GM13976 (cell line): Measurements from ENCODE around the gene KIRREL3.

Experiments
- DNase-seq: peaks from one replicate; pipeline ENCODE4 v3.0.0; 2012; ENCODE audit warnings: low spot score
- in situ Hi-C: fragments of 300-500 bp; cut with MboI; formaldehyde crosslinking; loops from one replicate; pipeline ENCODE4 v1.12.0; 2022; ENCODE audit warnings: low sequenced_read_pairs, mixed read lengths, inconsistent platforms; ENCODE audit not compliant: unreplicated experiment
- TF ChIP-seq, protein P1 (sequence below): IDR thresholded peaks from 2 replicates; pipeline ENCODE4 v1.5.1; 2012; ENCODE audit warnings: borderline replicate concordance, mild to moderate bottlenecking; ENCODE audit not compliant: insufficient read depth; ENCODE audit errors: extremely low read depth, missing control alignments, control extremely low read depth

KIRREL3 gene

GRCh38 chr11:126914941-126915340 is 85.6 kb downstream of the KIRREL3 start:
- TF ChIP-seq, protein P1, sequence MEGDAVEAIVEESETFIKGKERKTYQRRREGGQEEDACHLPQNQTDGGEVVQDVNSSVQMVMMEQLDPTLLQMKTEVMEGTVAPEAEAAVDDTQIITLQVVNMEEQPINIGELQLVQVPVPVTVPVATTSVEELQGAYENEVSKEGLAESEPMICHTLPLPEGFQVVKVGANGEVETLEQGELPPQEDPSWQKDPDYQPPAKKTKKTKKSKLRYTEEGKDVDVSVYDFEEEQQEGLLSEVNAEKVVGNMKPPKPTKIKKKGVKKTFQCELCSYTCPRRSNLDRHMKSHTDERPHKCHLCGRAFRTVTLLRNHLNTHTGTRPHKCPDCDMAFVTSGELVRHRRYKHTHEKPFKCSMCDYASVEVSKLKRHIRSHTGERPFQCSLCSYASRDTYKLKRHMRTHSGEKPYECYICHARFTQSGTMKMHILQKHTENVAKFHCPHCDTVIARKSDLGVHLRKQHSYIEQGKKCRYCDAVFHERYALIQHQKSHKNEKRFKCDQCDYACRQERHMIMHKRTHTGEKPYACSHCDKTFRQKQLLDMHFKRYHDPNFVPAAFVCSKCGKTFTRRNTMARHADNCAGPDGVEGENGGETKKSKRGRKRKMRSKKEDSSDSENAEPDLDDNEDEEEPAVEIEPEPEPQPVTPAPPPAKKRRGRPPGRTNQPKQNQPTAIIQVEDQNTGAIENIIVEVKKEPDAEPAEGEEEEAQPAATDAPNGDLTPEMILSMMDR, result no peak
- no peak for DNase-seq
- in situ Hi-C loops, result no loop called here

DNA sequence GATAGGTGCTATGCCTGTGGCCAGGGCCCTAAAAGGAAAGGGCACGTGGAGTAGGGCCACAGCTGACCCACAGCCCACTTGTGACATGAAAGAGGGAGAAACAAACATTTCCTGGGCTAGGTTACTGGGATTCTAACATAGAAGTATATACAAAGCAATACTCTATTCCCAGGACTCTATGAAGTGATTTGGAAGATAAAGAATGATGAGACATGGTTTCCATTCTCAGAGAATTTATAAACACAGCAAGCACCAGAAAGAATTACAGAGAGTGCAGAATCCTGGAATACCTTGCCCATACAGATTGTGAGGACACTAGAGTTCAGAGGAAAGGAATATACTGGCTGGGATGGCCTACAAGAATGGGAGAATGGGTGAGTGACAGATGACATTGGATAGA is 86.4 kb downstream of the KIRREL3 start:
- DNase-seq, result no peak
- in situ Hi-C loops, result no loop called here
- TF ChIP-seq, protein P1, result no peak

- DNase-seq, result no peak
- in situ Hi-C loops, result no loop called here
- TF ChIP-seq, protein P1, result no peak
These were observed 96.0 kb downstream of the KIRREL3 start for GRCh38 chr11:126904520-126904919.

GRCh38 chr11:126901783-126902182 is 98.8 kb downstream of the KIRREL3 start:
- DNase-seq, result no peak
- TF ChIP-seq, protein P1, result no peak

DNA sequence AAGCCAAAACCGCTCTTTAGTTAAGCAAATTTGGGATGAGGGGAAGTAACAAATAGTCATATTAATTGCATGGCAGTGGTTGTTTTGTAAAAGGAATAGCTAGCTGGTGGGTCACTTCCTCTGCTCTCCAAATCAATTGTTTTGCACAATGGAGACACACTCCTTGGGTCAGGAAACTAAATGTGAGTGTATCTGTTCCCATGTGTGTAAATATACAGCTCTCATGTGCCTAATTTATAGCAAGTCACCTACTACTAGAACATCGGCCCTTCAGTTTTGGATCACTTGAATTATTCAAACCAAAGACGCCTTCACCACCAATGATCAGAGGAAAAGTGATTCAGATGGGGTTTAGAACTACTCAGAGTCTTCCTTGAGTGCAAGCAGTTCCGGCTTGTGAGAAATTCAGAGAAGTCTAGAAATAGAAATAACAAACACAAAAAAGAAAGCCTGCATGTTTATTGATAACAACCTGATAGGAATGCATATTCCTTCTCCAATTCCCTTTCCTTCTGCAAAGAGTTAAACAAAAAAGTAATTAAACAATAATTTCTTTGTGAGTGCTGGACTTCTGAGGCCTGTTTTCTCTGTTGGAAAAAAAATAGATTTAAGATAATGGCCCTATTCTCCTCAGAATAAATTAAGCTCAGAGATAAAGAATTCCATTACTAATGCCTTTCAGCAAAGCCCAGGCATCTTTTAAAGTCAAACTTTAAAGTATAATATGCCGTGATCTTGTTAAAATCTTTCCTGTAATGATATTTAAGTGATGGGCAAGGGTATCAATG is 100.4 kb downstream of the KIRREL3 start:
- TF ChIP-seq, protein P1, result no peak
- no peak for DNase-seq
- in situ Hi-C loops, result no loop called here

More at GRCh38 chr11:126901783-126902182, 98.8 kb downstream of the KIRREL3 start:
- in situ Hi-C loops, result no loop called here

GRCh38 chr11:126898802-126899201 is 101.8 kb downstream of the KIRREL3 start:
- DNase-seq, result no peak
- TF ChIP-seq, protein P1, result no peak
- in situ Hi-C loops, result no loop called here

GRCh38 chr11:126897430-126897829 is 103.1 kb downstream of the KIRREL3 start:
- no peak for DNase-seq
- TF ChIP-seq, protein P1, result no peak
- in situ Hi-C loops, result no loop called here
